Neural crest cell (in vitro differentiated cells): ENCODE data around the gene STAT6. TPM values are rescaled to one million over a fixed set of nuclear protein-coding genes. Genes with fewer than 3 reads are reported as not detected.

Experiments used
- DNase-seq: peaks from one replicate; pipeline ENCODE4 v3.0.0; 2021; ENCODE audit warnings: low read depth, mixed read lengths, low spot score
- H3K27ac Mint-ChIP-seq: one replicate; pipeline ENCODE4 v1.8.0; 2021; ENCODE audit warnings: mild to moderate bottlenecking, mixed read lengths; ENCODE audit not compliant: unreplicated experiment
- H3K27me3 Mint-ChIP-seq: 2 replicates; pipeline ENCODE4 v1.8.0; 2021; ENCODE audit warnings: low read depth, mild to moderate bottlenecking, mixed read lengths
- H3K36me3 Mint-ChIP-seq: 2 replicates; pipeline ENCODE4 v1.8.0; 2021; ENCODE audit warnings: low read depth, mild to moderate bottlenecking, mixed read lengths
- H3K4me1 Mint-ChIP-seq: 2 replicates; pipeline ENCODE4 v1.8.0; 2021; ENCODE audit warnings: mixed read lengths
- H3K4me3 Mint-ChIP-seq: one replicate; pipeline ENCODE4 v1.8.0; 2021; ENCODE audit warnings: mild to moderate bottlenecking, mixed read lengths
- H3K9me3 Mint-ChIP-seq: 2 replicates; pipeline ENCODE4 v1.8.0; 2021; ENCODE audit warnings: mixed read lengths
- CTCF ChIP-seq: fragments of 200-600 bp; sonication (generic); conservative IDR thresholded peaks from 2 replicates; pipeline ENCODE4 v1.5.0; 2021; ENCODE audit warnings: antibody characterized with exemption, mild to moderate bottlenecking
- total RNA-seq: library from RNA; stranded (reverse); gene quantifications from 2 replicates; pipeline ENCODE4 v1.2.1, GENCODE V29; 2021

The STAT6 gene
- total RNA-seq, 1 donor from 2014 or later, result 40.2 TPM

GRCh38 chr12:57105011-57105753 is 6.0 kb downstream of the STAT6 start:
- Mint-ChIP-seq H3K27me3 (no peaks in the 10 kb centered on the region), H3K36me3 (no peaks in the 10 kb centered on the region), H3K27ac (no peak overlapping the region), H3K4me3 (no peak overlapping the region), H3K9me3 (no peaks in the 10 kb centered on the region), H3K4me1 (peaks cover 30% of the 10 kb centered on the region)
- no peak for TF ChIP-seq CTCF
- no peak for DNase-seq

GRCh38 chr12:57104292-57104910 is 6.8 kb downstream of the STAT6 start:
- peaks cover under 1% of the 10 kb centered on the region for H3K36me3 Mint-ChIP-seq
- TF ChIP-seq CTCF, result no peak
- no peak overlapping the region for H3K4me3 Mint-ChIP-seq
- peaks cover 22% of the 10 kb centered on the region for H3K4me1 Mint-ChIP-seq
- H3K27ac Mint-ChIP-seq, result peak overlapping the region; percentile 50
- H3K9me3 Mint-ChIP-seq, result no peaks in the 10 kb centered on the region
- no peaks in the 10 kb centered on the region for H3K27me3 Mint-ChIP-seq
- no peak for DNase-seq

GRCh38 chr12:57103856-57104255 is 7.3 kb downstream of the STAT6 start:
- DNase-seq, result no peak
- H3K4me3 Mint-ChIP-seq, result no peak overlapping the region
- peaks cover 20% of the 10 kb centered on the region for H3K4me1 Mint-ChIP-seq
- H3K9me3 Mint-ChIP-seq, result no peaks in the 10 kb centered on the region
- peaks cover 2% of the 10 kb centered on the region for H3K36me3 Mint-ChIP-seq
- no peak for TF ChIP-seq CTCF
- no peak overlapping the region for H3K27ac Mint-ChIP-seq
- no peaks in the 10 kb centered on the region for H3K27me3 Mint-ChIP-seq

DNA sequence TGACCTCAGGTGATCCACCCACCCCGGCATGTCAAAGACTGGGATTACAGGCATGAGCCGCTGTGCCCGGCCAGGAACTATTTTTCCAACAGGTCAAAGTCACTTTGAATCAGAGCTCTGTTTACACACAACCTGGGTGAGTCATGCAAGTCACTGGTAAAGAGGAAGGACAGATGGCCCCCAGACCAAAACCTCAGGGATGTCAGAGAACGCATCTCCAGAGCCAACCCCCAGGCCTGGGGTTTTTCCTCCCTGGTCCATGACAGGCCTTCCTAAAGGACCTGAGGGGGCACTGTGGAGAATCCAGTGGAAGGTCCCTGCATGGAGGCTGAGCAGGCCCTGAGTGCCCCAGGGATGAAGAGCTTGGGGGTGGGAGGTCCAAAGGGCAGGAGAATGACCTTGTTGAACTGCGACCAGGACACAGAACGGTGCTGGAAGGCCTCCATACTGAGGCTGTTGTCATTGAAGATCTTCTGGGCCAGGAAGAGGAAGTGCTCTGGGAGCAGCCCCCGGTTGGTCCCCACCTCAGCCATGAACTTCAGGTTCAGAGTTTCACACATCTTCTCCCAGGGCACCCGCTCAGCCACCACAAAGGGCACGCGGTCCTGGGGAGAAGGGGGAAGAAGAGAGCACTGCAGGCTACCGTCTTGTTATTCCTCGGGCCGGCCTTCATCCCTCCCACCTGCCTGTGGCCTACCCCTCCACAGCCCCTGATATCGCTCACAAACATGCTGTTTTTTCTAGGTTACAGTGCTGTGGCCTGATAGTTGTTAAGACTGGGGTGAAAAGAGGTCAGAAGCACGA is 9.1 kb downstream of the STAT6 start:
- H3K4me3 Mint-ChIP-seq, result no peak overlapping the region
- H3K9me3 Mint-ChIP-seq, result no peaks in the 10 kb centered on the region
- no peak for TF ChIP-seq CTCF
- peaks cover 2% of the 10 kb centered on the region for H3K36me3 Mint-ChIP-seq
- peak overlapping the region; percentile 81 for H3K27ac Mint-ChIP-seq
- H3K27me3 Mint-ChIP-seq, result no peaks in the 10 kb centered on the region
- no peak for DNase-seq
- peaks cover 17% of the 10 kb centered on the region for H3K4me1 Mint-ChIP-seq

DNA sequence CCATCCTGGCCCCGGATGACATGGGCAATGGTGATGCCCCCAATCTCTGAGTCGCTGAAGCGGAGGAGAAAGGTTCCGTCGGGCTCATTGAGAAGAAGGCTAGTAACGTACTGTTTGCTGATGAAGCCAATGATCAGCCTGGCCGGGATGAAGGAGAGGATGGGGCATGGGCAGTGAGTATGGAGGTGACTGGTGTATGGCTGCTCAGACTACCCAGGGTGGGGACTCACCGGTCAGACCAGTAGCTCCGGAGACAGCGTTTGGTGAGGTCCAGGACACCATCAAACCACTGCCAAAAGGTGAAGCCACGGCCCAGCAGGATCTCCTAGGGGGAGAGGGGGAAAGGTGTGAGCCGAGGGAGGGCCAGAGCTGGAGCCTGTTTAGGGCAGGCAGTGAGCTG is 11.4 kb downstream of the STAT6 start:
- H3K4me1 Mint-ChIP-seq, result peaks cover 23% of the 10 kb centered on the region
- no peak overlapping the region for H3K27ac Mint-ChIP-seq
- no peaks in the 10 kb centered on the region for H3K9me3 Mint-ChIP-seq
- TF ChIP-seq CTCF, result no peak
- no peaks in the 10 kb centered on the region for H3K27me3 Mint-ChIP-seq
- H3K36me3 Mint-ChIP-seq, result peaks cover 2% of the 10 kb centered on the region
- no peak for DNase-seq
- H3K4me3 Mint-ChIP-seq, result peak overlapping the region; percentile 4
